Measurements from ENCODE around the gene ZNF275. TPM values are rescaled to one million over a fixed set of nuclear protein-coding genes. Genes with fewer than 3 reads are reported as not detected.

Gene ZNF275
- total and polyA plus RNA-seq, 2 of the 8 experiments (the other 6 are each of a cell fraction or from before 2014, with no cell fraction given) = 8.2 to 9.1 TPM

GRCh38 chrX:153340111-153340510 lies 6.2 kb downstream of the ZNF275 start (continued):
- TF ChIP-seq CHD7 (IDR thresholded peaks at IDR 0.05; ENCODE audit: insufficient replicate concordance, low read length) (no peak), TEAD4 (IDR thresholded peaks at IDR 0.05; ENCODE audit: low read depth, low read length) (no peak), JUN (IDR thresholded peaks at IDR 0.05; ENCODE audit: low read depth, low read length) (no peak), MAFK (IDR thresholded peaks at IDR 0.05; ENCODE audit: low read depth, low read length) (no peak), POU5F1 (IDR thresholded peaks at IDR 0.05; ENCODE audit: low read depth, low read length) (no peak), SIRT6 (IDR thresholded peaks at IDR 0.05; ENCODE audit: low read length) (no peak), RFX5 (IDR thresholded peaks at IDR 0.05; ENCODE audit: borderline replicate concordance, low read depth, low read length) (no peak)

Measured in H1 (cell line).